GM19372 (cell line): Measurements from ENCODE around the gene MAP7D3.
"Not testable (repeated sequence)": the region's sequence is repeated elsewhere in the genome, so short reads cannot be mapped to it uniquely, and the experiment has no call there.

ENCODE experiments used
- ATAC-seq: cut with Tn5 transposase; IDR thresholded peaks from one replicate; pipeline ENCODE4 v1.9.1; 2021; ENCODE audit warnings: mild to moderate bottlenecking, low read depth, moderate library complexity; ENCODE audit not compliant: unreplicated experiment

Gene MAP7D3, protein sequence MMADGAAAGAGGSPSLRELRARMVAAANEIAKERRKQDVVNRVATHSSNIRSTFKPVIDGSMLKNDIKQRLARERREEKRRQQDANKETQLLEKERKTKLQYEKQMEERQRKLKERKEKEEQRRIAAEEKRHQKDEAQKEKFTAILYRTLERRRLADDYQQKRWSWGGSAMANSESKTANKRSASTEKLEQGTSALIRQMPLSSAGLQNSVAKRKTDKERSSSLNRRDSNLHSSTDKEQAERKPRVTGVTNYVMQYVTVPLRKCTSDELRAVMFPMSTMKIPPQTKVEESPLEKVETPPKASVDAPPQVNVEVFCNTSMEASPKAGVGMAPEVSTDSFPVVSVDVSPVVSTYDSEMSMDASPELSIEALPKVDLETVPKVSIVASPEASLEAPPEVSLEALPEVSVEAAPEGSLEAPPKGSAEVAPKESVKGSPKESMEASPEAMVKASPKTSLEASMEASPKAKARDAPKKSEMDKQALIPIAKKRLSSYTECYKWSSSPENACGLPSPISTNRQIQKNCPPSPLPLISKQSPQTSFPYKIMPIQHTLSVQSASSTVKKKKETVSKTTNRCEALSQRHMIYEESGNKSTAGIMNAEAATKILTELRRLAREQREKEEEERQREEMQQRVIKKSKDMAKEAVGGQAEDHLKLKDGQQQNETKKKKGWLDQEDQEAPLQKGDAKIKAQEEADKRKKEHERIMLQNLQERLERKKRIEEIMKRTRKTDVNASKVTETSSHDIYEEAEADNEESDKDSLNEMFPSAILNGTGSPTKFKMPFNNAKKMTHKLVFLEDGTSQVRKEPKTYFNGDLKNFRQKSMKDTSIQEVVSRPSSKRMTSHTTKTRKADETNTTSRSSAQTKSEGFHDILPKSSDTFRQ

DNA sequence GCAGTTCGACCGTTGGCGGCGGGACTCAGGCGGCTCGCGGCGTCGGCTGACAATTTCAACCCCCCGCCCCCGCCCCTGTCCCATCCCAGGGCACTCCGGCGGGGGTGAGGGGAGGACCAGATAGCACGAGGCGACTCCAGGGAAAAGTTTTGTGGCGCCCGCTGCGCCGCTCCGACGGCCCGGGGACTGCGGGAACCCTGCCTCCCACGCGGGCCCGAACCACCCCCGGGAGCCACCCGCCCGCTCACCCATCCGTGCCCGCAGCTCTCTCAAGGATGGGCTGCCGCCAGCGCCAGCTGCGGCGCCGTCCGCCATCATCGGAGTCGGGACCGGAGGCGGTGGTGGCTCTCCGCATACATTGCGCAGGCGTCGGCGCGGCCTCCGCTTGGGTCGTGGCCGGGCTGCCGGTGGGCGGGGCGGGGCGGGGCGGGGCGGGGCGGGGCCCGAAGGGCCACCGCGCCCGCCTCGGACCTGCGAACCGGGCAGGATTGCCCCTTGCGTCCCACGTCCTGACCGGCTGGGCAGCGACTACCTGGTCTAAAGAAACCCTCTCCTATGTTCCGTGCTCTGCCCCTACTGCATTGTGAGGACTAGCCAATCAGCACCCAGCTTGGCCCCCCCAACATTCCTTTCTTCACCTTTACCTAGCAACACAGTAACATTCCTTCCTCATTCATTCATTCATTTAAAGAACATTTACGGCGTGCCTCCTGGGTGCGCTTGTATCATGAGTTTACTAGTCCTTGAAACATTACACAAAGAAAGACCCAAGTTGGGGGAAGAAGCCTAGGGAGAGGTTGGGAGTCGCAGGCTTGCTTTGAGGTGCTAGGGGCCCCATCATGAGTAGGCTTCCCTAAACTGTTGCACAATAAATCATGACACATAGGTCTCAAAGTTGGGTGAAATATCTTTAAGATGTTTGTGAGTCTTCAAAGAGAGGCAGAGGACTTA lies at the start of gene MAP7D3:
MAP7D3 (minus strand) TSS at position 360 of the 951 bp plus-strand sequence; CDS start at position 318, 42 bp downstream.
- peak; percentile 79 for ATAC-seq

GRCh38 chrX:136300721-136301120 lies 49.5 kb upstream of the MAP7D3 start, which contains the start of gene ADGRG4:
TSS of gene ADGRG4 (plus strand) at chrX:136300963. CDS start at chrX:136308778, 7,815 bp downstream.
- not testable (repeated sequence) for ATAC-seq

DNA sequence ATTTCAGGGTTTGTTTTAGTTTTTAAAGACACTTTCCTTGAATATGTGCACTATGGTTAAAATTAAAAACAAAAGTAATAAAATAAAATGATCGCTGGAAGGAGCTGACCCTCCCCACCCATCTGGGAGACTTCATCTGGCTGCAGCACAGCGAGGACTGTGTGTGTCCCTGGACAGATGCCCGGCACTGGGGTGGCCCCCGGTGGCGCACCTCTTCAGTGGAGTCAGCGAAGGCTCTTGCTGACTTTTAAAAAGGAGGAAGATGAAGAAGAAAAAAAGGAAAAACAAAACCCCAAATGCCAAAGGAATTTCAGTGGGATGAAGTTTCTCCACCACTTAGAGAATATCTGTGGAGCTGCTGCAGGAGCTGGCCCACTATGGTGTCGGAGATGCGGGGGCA lies 44.2 kb upstream of the MAP7D3 start:
- ATAC-seq = no peak

DNA sequence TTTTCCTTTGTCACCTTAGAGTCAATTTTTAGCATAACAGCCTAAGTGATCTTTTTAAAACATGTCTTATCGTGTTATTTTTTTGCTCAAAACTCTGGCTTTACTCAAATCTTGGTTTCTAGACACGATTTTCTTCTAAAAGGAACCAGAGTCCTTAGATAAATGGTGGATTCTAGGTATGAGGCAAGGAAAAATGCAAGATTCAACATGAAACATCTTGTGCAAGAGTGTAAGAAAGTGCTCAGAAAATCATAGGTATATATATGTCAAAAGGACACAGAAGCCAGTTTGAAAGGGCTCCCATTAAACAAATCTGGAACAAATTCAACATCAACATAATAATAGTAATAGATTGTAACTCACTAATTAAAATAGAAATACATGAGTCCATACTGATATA lies 41.5 kb upstream of the MAP7D3 start:
- ATAC-seq = no peak

DNA sequence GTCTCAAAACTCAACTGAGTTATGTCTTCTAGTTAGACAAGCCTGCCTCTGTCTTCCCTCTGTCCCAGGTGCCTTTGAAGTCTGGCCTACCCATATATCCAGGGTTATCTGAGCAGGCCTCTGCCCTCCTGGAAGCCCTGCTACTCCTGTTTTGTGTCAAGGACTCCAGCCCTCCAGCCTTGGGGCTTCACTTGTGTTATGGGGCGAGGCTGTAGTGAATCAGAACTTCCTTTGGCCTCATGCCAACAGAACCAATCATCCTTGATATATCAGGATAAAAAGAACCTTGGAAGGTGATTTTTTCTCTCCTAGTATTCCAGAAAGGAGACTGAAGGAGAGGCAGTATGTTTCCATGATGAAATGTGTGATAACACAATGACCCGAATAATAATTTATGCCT lies 40.6 kb upstream of the MAP7D3 start:
- no peak for ATAC-seq

GRCh38 chrX:136286375-136286774 lies 35.2 kb upstream of the MAP7D3 start:
- not testable (repeated sequence) for ATAC-seq

DNA sequence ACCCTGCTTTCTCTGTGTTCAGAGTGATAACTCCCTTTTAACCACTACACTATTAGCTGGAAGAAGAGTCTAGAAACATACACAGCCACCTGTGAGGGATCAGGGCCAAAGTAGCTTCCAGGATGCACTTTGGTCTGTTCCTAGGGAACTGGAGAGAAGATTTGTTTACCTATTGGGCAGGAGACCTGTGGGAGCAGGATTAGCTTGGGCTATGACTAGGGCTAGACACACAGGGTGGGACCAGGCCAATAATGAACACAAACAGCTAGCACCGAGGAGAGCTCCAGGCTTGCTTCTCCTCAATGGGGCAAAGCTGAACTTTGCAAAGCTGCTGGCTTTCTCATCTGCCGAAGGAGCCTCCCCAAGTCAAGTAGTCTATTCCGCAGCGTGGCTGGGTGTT lies 24.4 kb upstream of the MAP7D3 start:
- no peak for ATAC-seq

DNA sequence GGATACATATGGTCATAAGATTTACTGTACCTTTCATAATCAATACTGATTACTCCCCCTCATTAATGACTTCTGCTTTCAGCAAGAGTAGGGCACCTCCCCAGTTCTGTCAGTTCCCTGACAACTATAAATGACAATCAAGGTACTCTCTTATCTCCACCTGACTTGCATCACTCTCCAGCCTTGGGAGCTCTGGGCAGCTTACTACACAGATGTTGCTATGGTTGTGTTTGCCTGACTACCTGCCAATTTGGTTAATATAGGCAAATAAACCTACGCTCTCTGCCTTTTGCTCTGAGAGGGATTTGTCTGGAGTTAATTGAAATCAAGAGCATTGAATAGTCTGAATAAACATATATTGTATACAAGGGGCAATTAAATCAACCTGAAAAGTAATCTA lies 22.8 kb upstream of the MAP7D3 start:
- ATAC-seq = no peak

DNA sequence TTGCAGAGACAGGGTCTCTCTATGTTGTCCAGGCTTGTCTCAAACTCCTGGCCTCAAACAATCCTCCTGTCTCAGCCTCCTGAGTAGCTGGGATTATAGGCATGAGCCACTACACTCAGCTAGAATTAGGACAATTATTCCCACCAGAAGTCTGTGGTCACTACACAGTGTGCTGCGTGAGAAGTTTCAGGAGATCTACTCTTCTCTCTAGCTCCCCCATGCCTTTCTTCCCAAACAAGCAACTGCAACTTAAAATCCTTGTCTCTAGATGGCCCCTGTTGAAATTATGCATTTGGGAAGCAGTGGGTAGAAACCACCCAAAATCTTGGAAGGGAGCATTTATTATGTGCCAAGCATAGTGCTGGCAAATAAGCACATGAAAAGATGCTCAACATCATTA lies 21.1 kb upstream of the MAP7D3 start:
- no peak for ATAC-seq

GRCh38 chrX:136271300-136271699 lies 20.1 kb upstream of the MAP7D3 start:
- no peak for ATAC-seq

DNA sequence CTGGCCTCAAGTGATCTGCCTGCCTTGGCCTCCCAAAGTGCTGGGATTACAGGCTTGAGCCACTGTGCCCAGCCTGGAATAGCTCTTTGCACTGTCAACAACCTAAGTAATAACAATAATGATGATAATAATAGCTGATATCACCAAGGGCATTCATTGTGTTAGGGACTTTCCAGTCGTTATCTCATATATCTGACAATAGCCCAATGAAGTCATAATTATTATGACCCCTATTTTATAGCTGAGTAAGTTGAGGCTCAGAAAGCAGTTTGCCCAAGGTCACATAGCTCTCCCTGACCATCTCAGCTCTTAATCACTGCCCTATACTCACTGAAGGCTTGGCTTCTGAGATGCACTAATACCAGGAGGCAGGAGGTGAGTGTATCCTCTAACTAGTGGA lies 18.7 kb upstream of the MAP7D3 start:
- ATAC-seq = no peak

DNA sequence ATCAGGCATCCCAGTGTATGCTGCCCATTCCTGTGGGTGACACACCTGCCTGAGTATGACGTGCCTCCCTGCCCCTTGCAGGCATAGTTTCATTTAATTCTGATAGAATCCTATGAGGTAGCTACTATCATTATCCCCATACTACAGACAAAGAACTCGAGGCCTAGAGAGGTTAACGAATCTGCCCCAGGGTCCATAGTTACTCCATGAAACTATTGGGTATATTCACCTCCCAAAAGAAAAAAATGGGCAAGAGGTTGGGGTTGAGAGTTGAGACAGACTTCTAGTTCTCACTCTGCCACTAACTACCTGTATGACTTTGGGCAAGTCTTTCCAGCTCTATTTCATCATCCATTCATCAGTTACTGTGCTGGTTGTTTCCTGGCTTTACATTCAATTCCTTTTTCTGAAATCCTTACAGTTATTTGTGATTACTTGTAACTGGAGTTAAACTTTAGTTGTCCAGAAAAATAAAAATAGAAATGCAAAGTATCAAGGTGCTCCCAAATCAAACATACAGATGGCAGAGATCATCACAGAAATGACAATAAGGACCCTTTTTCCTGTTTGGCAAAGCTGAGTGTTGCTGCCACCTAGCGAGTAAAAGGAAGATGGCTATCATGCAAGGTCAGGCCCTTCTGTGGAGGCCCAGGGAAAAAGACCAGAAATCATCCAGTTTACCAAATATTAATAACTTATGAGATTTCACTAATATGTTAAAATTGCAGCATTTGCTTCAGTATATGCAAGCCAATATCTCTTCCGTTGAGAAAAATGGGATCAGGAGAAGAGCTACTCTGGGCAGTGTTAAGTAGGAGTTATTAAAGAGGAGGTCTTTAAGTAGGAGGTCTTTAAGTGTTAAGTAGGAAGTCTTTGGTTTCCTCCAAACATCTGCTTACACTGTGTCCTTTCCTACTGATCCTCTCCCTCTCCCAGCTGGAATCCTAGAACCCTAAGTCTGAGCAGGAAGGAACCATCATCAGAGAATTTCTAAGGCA lies 17.1 kb upstream of the MAP7D3 start:
- peak; percentile 57 for ATAC-seq

DNA sequence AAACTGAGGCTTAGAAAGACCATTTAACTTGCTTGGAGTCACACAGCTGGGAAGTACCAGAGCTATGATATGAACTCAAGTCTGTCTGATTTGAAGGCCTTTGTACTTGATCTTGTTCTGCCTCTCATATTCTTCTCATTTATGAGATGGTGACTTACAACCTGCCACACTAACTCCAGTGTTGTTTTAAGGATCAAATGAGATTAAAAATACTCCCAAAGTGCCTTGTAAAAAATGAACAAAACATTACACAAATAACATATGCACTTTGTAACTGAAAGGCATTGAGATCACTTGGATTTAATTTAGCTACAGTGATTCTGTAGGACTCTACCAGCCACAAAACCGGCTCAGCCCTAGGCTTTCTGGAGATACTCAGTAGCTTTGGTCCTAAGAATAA lies 15.6 kb upstream of the MAP7D3 start:
- ATAC-seq = no peak

DNA sequence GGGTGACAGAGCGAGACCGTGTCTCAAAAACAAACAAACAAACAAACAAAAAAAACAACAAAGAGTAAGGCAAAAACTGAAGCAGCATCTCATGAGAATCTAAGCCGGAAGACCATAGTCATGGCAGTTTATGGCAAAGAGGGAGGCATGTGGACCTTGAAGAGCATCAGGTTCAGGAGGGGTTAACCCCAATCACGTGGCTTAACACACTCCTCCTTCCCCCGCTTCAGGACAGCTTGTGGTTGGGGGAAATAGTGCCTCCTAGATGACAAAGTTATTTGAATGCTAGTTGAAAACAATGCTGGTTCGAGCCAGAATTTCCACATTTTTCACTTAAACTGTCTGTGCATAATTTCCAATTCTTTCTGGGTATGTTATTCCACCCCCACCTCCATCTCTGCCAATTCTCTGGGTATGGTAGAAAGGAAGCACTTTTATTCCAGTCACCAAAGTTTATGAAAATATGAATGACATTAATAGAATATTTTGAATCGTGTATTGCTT lies 11.7 kb upstream of the MAP7D3 start:
- no peak for ATAC-seq

- no peak for ATAC-seq
Observed at GRCh38 chrX:136262243-136262642, 11.0 kb upstream of the MAP7D3 start.

DNA sequence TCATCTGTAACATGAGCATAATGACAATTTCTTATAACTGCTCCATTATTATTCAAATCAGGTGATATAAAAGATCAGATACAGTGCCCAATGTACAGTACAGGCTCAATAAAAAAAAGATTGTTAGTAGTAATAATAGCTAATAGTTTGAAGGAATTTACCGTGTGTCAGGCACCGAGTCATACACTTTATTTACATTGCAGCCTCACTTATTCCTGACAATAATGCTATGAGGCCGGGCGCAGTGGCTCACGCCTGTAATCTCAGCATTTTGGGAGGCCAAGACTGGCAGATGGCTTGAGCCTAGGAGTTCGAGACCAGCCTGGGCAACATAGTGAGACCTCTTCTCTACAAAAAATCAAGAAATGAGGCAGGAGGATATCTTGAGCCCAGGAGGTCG lies 10.1 kb upstream of the MAP7D3 start:
- ATAC-seq = no peak

- no peak for ATAC-seq
Observed at GRCh38 chrX:136260776-136261175, 9.6 kb upstream of the MAP7D3 start.

GRCh38 chrX:136259543-136259942 lies 8.3 kb upstream of the MAP7D3 start:
- ATAC-seq = no peak

- ATAC-seq = no peak
Observed at GRCh38 chrX:136258951-136259350, 7.8 kb upstream of the MAP7D3 start.
